PC-3 (cell line): ENCODE data around the gene SYN1. TPM values are rescaled to one million over a fixed set of nuclear protein-coding genes. Genes with fewer than 3 reads are reported as not detected.

Source experiments
- ATAC-seq: fragments of 200-7000 bp; cut with Tn5 transposase; 2 replicates; pipeline ENCODE4 v1.9.1; 2020; ENCODE audit warnings: mild to moderate bottlenecking, moderate library complexity
- BruUV-seq: library from RNA; stranded (reverse); fragments of 400-500 nt; replicated peaks from 2 replicates; lab custom pipeline; 2021; lab: Mats Ljungman, UMichigan
- CTCF ChIA-PET: fragments of 300-600 bp; sonication (Branson Sonifier 250); formaldehyde crosslinking; loops from one replicate; lab custom pipeline; 2022; ENCODE audit warnings: antibody characterized with exemption; lab: Charles Lee
- POLR2A ChIA-PET: fragments of 300-600 bp; sonication (Branson Sonifier 250); formaldehyde crosslinking; loops from one replicate; lab custom pipeline; 2022; ENCODE audit warnings: antibody characterized with exemption; ENCODE audit not compliant: unreplicated experiment; lab: Charles Lee
- DNase-seq: peaks from one replicate; pipeline ENCODE4 v3.0.0-alpha.2; 2015
- H2AFZ ChIP-seq: fragments of 300-600 bp; sonication (generic); 2 replicates; pipeline ENCODE4 v1.6.0; 2016; ENCODE audit warnings: antibody characterized with exemption, low read length
- H3F3A ChIP-seq: fragments of 300-600 bp; sonication (generic); one replicate; pipeline ENCODE4 v1.6.0; 2017; ENCODE audit warnings: antibody characterized with exemption, low read length, control low read depth, mild to moderate bottlenecking; ENCODE audit not compliant: unreplicated experiment
- H3K27ac ChIP-seq: fragments of 300-600 bp; sonication (generic); 2 replicates; pipeline ENCODE4 v1.5.1; 2016; ENCODE audit warnings: mild to moderate bottlenecking, low read length
- H3K27me3 ChIP-seq: fragments of 300-600 bp; sonication (generic); 2 replicates; pipeline ENCODE4 v1.6.1; 2016; ENCODE audit warnings: low read length, mixed read lengths
- H3K36me3 ChIP-seq: fragments of 300-600 bp; sonication (generic); 2 replicates; pipeline ENCODE4 v1.6.1; 2016; ENCODE audit warnings: low read depth, mixed run types, low read length, mixed read lengths
- H3K4me1 ChIP-seq: fragments of 300-600 bp; sonication (generic); 2 replicates; pipeline ENCODE4 v1.5.1; 2016; ENCODE audit warnings: low read length; ENCODE audit not compliant: insufficient read depth
- H3K4me2 ChIP-seq: fragments of 300-600 bp; sonication (generic); 2 replicates; pipeline ENCODE4 v1.6.0; 2016; ENCODE audit warnings: low read length
- H3K4me3 ChIP-seq: fragments of 300-600 bp; sonication (generic); 2 replicates; pipeline ENCODE4 v1.5.1; 2016; ENCODE audit warnings: mild to moderate bottlenecking, low read length, mixed read lengths
- H3K79me2 ChIP-seq: fragments of 300-600 bp; sonication (generic); 2 replicates; pipeline ENCODE4 v1.6.1; 2017; ENCODE audit warnings: low read length, mixed read lengths
- H3K9ac ChIP-seq: fragments of 300-600 bp; sonication (generic); 2 replicates; pipeline ENCODE4 v1.6.0; 2016; ENCODE audit warnings: mild to moderate bottlenecking, low read length
- H3K9me2 ChIP-seq: fragments of 300-600 bp; sonication (generic); replicated peaks from 2 replicates; pipeline ENCODE4 v1.6.1; 2016; ENCODE audit warnings: mixed run types, low read length, mixed read lengths
- H3K9me3 ChIP-seq: fragments of 300-600 bp; sonication (generic); 2 replicates; pipeline ENCODE4 v1.6.1; 2016; ENCODE audit warnings: low read length, mixed read lengths
- H4K20me1 ChIP-seq: fragments of 300-600 bp; sonication (generic); 2 replicates; pipeline ENCODE4 v1.6.1; 2016; ENCODE audit warnings: low read length, mixed read lengths
- EZH2 ChIP-seq: fragments of 300-600 bp; sonication (generic); IDR thresholded peaks from one replicate; pipeline ENCODE4 v1.6.1; 2017; ENCODE audit warnings: antibody characterized with exemption, mild to moderate bottlenecking, low read length; ENCODE audit not compliant: unreplicated experiment
- EZH2phosphoT487 ChIP-seq: fragments of 300-600 bp; sonication (generic); IDR thresholded peaks from 2 replicates; pipeline ENCODE4 v1.6.1; 2018; ENCODE audit warnings: mild to moderate bottlenecking, antibody characterized with exemption, low read length, borderline replicate concordance
- intact Hi-C: fragments of 100-400 bp; cut with micrococcal nuclease; formaldehyde crosslinking; loops from 2 replicates; pipeline ENCODE4 v1.9.0; 2023
- total RNA-seq: library from RNA; depleted of rRNA; stranded (reverse); fragments of >200 nt; gene quantifications from 2 replicates; pipeline ENCODE4 v1.2.3, GENCODE V29; 2014
- TF ChIP-seq, protein P1 (sequence below): fragments of 300-600 bp; sonication (generic); conservative IDR thresholded peaks from 2 replicates; pipeline ENCODE4 v1.5.1; 2017; ENCODE audit warnings: antibody characterized with exemption, low read depth, mild to moderate bottlenecking, low read length

The SYN1 gene
- total RNA-seq, 1 experiment from 2014 or later = not detected

DNA sequence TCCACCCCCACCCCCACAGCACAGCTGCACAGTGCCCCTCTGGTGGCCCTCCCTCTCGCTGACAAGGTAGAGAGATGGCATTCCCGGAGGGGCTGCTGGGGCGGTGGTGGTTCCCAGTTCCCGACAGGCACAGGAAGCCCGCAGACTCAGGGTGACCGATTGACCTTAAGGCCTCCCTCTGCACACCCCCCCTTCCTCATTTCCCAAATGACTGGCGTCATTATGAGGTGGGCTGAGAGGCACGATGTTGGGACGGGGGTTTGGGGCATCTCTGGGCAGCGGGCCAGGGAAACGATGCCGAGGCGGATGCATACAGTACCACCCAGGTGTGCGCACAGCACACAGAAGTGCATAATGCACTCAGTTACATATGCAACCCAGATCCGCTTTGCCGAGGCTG is 41.0 kb downstream of the SYN1 start:
- H4K20me1 ChIP-seq = no peaks in the 10 kb centered on the region
- H3K36me3 ChIP-seq = no peaks in the 10 kb centered on the region; the same call in 1 of the 2 replicates
- H3K4me1 ChIP-seq = peaks cover 31% of the 10 kb centered on the region
- TF ChIP-seq, protein P1, sequence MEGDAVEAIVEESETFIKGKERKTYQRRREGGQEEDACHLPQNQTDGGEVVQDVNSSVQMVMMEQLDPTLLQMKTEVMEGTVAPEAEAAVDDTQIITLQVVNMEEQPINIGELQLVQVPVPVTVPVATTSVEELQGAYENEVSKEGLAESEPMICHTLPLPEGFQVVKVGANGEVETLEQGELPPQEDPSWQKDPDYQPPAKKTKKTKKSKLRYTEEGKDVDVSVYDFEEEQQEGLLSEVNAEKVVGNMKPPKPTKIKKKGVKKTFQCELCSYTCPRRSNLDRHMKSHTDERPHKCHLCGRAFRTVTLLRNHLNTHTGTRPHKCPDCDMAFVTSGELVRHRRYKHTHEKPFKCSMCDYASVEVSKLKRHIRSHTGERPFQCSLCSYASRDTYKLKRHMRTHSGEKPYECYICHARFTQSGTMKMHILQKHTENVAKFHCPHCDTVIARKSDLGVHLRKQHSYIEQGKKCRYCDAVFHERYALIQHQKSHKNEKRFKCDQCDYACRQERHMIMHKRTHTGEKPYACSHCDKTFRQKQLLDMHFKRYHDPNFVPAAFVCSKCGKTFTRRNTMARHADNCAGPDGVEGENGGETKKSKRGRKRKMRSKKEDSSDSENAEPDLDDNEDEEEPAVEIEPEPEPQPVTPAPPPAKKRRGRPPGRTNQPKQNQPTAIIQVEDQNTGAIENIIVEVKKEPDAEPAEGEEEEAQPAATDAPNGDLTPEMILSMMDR = no peak
- TF ChIP-seq EZH2phosphoT487 = no peak
- TF ChIP-seq EZH2 = no peak
- no peak overlapping the region for H2AFZ ChIP-seq
- H3K9ac ChIP-seq = no peak overlapping the region
- H3K79me2 ChIP-seq = peaks cover 15% of the 10 kb centered on the region
- ATAC-seq (no peak), DNase-seq (no peak)
- H3K4me3 ChIP-seq = no peak overlapping the region
- ChIA-PET POLR2A (no interaction called here), CTCF (no interaction called here)
- no peak overlapping the region for H3K27ac ChIP-seq
- intact Hi-C loops = no loop called here
- H3K4me2 ChIP-seq = peak overlapping the region; percentile 57; the same call in 1 of the 2 replicates
- no peaks in the 10 kb centered on the region for H3K27me3 ChIP-seq
- H3K9me3 ChIP-seq = no peaks in the 10 kb centered on the region
- H3K9me2 ChIP-seq = no peaks in the 10 kb centered on the region
- no TSS peak for BruUV-seq
- no peaks in the 10 kb centered on the region for H3F3A ChIP-seq

- ATAC-seq (no peak), DNase-seq (no peak)
- Histone ChIP-seq H3F3A (no peaks in the 10 kb centered on the region), H3K4me3 (no peak overlapping the region), H3K27ac (no peak overlapping the region), H2AFZ (no peak overlapping the region), H3K4me2 (no peak overlapping the region), H3K36me3 (no peaks in the 10 kb centered on the region), H3K9me3 (no peaks in the 10 kb centered on the region), H3K9ac (no peak overlapping the region), H3K79me2 (peaks cover 7% of the 10 kb centered on the region), H3K4me1 (peaks cover 31% of the 10 kb centered on the region), H3K9me2 (no peaks in the 10 kb centered on the region), H3K27me3 (no peaks in the 10 kb centered on the region), H4K20me1 (no peaks in the 10 kb centered on the region)
- ChIA-PET POLR2A (no interaction called here), CTCF (no interaction called here)
- intact Hi-C loops = no loop called here
- no TSS peak for BruUV-seq
- TF ChIP-seq EZH2 (no peak), EZH2phosphoT487 (no peak)
- TF ChIP-seq, protein P1 = no peak
Measured at GRCh38 chrX:47577901-47578300, 41.8 kb downstream of the SYN1 start.

GRCh38 chrX:47577424-47577823 is 42.2 kb downstream of the SYN1 start:
- H3K4me2 ChIP-seq = no peak overlapping the region
- no peaks in the 10 kb centered on the region for H3K36me3 ChIP-seq
- no peak overlapping the region for H3K9ac ChIP-seq
- BruUV-seq = no TSS peak
- H3F3A ChIP-seq = no peaks in the 10 kb centered on the region
- ATAC-seq (no peak), DNase-seq (no peak)
- H2AFZ ChIP-seq = no peak overlapping the region
- no peaks in the 10 kb centered on the region for H3K27me3 ChIP-seq
- no peaks in the 10 kb centered on the region for H4K20me1 ChIP-seq
- CTCF ChIA-PET = no interaction called here
- no peak for TF ChIP-seq EZH2
- no peak for TF ChIP-seq EZH2phosphoT487
- TF ChIP-seq, protein P1 = no peak
- H3K4me3 ChIP-seq = no peak overlapping the region
- H3K79me2 ChIP-seq = peaks cover 2% of the 10 kb centered on the region
- intact Hi-C loops = no loop called here
- H3K4me1 ChIP-seq = peaks cover 32% of the 10 kb centered on the region
- H3K27ac ChIP-seq = no peak overlapping the region
- POLR2A ChIA-PET = no interaction called here
- H3K9me2 ChIP-seq = no peaks in the 10 kb centered on the region
- H3K9me3 ChIP-seq = no peaks in the 10 kb centered on the region
